ENCODE measurements around the gene SLC16A2. TPM values are rescaled to one million over a fixed set of nuclear protein-coding genes. Genes with fewer than 3 reads are reported as not detected.
"Not testable (repeated sequence)": the region's sequence is repeated elsewhere in the genome, so short reads cannot be mapped to it uniquely, and the experiment has no call there.

The SLC16A2 gene
- polyA plus RNA-seq, 1 experiment: 61.6 TPM

GRCh38 chrX:74449937-74450330 is 28.6 kb downstream of the SLC16A2 start:
- Histone ChIP-seq H3K4me3 (ENCODE audit: low read depth, low read length) (no peak overlapping the region), H3K27me3 (ENCODE audit: control insufficient read depth, insufficient read depth, low read length) (no peaks in the 10 kb centered on the region), H3K36me3 (ENCODE audit: control insufficient read depth, insufficient read depth, low read length) (no peaks in the 10 kb centered on the region)
- ChIA-PET CTCF (interaction anchor here (1.2 to 2.0 kb wide), 2 partner anchors 12 to 27 kb away, joined by 3 to 6 read pairs; no protein-coding TSS in a partner anchor), POLR2A (no interaction called here)
- TF ChIP-seq CTCF (IDR thresholded peaks at IDR 0.05; ENCODE audit: insufficient read depth, low read depth, low read length): no peak
- DNase-seq (ENCODE audit: low read depth): peak; percentile 47

- peak; percentile 79 for DNase-seq (ENCODE audit: low read depth)
- Histone ChIP-seq H3K4me3 (ENCODE audit: low read depth, low read length) (no peak overlapping the region), H3K27me3 (ENCODE audit: control insufficient read depth, insufficient read depth, low read length) (no peaks in the 10 kb centered on the region), H3K36me3 (ENCODE audit: control insufficient read depth, insufficient read depth, low read length) (no peaks in the 10 kb centered on the region)
- CTCF ChIA-PET: interaction anchor here (2.0 kb wide), 1 partner anchor 13 kb away, joined by 6 read pairs; no protein-coding TSS in a partner anchor
- no peak for TF ChIP-seq CTCF (IDR thresholded peaks at IDR 0.05; ENCODE audit: insufficient read depth, low read depth, low read length)
- POLR2A ChIA-PET: no interaction called here
Observed at GRCh38 chrX:74450803-74451449, 29.6 kb downstream of the SLC16A2 start.

GRCh38 chrX:74451450-74452198 is 30.3 kb downstream of the SLC16A2 start:
- H3K36me3 ChIP-seq (ENCODE audit: control insufficient read depth, insufficient read depth, low read length): no peaks in the 10 kb centered on the region
- CTCF ChIA-PET: no interaction called here
- H3K27me3 ChIP-seq (ENCODE audit: control insufficient read depth, insufficient read depth, low read length): no peaks in the 10 kb centered on the region
- DNase-seq (ENCODE audit: low read depth): no peak
- no peak overlapping the region for H3K4me3 ChIP-seq (ENCODE audit: low read depth, low read length)
- no peak for TF ChIP-seq CTCF (IDR thresholded peaks at IDR 0.05; ENCODE audit: insufficient read depth, low read depth, low read length)
- POLR2A ChIA-PET: no interaction called here

- CTCF ChIA-PET: no interaction called here
- Histone ChIP-seq H3K36me3 (ENCODE audit: control insufficient read depth, insufficient read depth, low read length) (no peaks in the 10 kb centered on the region), H3K4me3 (ENCODE audit: low read depth, low read length) (no peak overlapping the region), H3K27me3 (ENCODE audit: control insufficient read depth, insufficient read depth, low read length) (no peaks in the 10 kb centered on the region)
- POLR2A ChIA-PET: no interaction called here
- no peak for DNase-seq (ENCODE audit: low read depth)
- TF ChIP-seq CTCF (IDR thresholded peaks at IDR 0.05; ENCODE audit: insufficient read depth, low read depth, low read length): no peak
Observed at GRCh38 chrX:74452199-74452481, 30.8 kb downstream of the SLC16A2 start.

- CTCF ChIA-PET: no interaction called here
- Histone ChIP-seq H3K4me3 (ENCODE audit: low read depth, low read length) (no peak overlapping the region), H3K27me3 (ENCODE audit: control insufficient read depth, insufficient read depth, low read length) (no peaks in the 10 kb centered on the region), H3K36me3 (ENCODE audit: control insufficient read depth, insufficient read depth, low read length) (no peaks in the 10 kb centered on the region)
- POLR2A ChIA-PET: no interaction called here
- no peak for DNase-seq (ENCODE audit: low read depth)
- no peak for TF ChIP-seq CTCF (IDR thresholded peaks at IDR 0.05; ENCODE audit: insufficient read depth, low read depth, low read length)
Observed at GRCh38 chrX:74453178-74453577, 31.9 kb downstream of the SLC16A2 start.

- DNase-seq (ENCODE audit: low read depth); H3K27me3 ChIP-seq (ENCODE audit: control insufficient read depth, insufficient read depth, low read length); CTCF ChIA-PET; H3K36me3 ChIP-seq (ENCODE audit: control insufficient read depth, insufficient read depth, low read length); H3K4me3 ChIP-seq (ENCODE audit: low read depth, low read length); POLR2A ChIA-PET: not testable (repeated sequence)
Observed at GRCh38 chrX:74454233-74454632, 32.9 kb downstream of the SLC16A2 start.
